ENCODE results near the gene CHM. TPM values are rescaled to one million over a fixed set of nuclear protein-coding genes. Genes with fewer than 3 reads are reported as not detected.
"Not testable (repeated sequence)": the region's sequence is repeated elsewhere in the genome, so short reads cannot be mapped to it uniquely, and the experiment has no call there.

CHM gene
- total RNA-seq, 2 donors from 2014 or later: 8.7 to 13.0 TPM

DNA sequence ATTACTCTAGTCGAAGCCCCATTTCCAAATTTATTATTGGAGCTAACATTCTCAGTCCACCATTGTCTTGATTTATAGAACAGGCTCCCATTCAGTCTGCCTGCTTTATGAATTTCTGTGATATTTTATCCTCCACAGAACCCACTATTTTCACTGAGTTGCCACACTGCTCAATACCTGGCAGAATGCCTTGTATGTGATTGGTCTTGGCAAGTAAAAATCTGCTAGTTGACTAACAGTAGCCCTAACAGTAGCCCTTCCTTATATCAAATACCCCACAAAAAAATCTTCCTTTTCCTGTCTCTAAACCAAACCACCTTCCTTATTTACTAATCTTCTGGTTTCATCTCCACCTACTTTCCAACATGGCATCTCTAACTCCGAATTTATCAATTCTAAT is 82.6 kb downstream of the CHM start:
- Histone ChIP-seq H3K36me3 (no peaks in the 10 kb centered on the region), H3K4me3 (no peak overlapping the region), H3K9me3 (no peaks in the 10 kb centered on the region), H3K27ac (no peak overlapping the region), H3K27me3 (no peaks in the 10 kb centered on the region), H3K4me1 (no peaks in the 10 kb centered on the region)
- DNase-seq (ENCODE audit: low spot score): no peak
- no peak for TF ChIP-seq CTCF (IDR thresholded peaks at IDR 0.05)

DNA sequence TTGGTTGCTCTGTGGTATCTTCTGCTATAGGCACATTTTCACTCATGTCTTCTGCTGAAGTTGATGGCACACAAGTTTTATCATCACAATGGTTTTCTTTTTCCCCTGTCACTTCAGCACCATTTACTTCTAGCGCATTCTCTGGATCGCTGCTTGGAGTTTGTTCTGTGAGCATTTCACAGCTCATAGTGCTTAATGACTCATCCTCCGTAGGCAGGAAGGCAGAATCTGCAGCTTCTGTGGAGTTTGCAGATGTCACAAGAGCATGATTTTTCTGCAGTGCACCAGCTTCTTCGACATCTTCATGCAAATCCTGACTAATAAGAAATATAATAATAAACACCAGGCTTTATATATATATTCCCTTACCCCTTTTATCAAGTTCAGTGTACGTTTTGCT is 83.6 kb downstream of the CHM start:
- H3K27ac ChIP-seq: no peak overlapping the region
- no peaks in the 10 kb centered on the region for H3K27me3 ChIP-seq
- no peak for DNase-seq (ENCODE audit: low spot score)
- no peaks in the 10 kb centered on the region for H3K4me1 ChIP-seq
- no peak overlapping the region for H3K4me3 ChIP-seq
- H3K36me3 ChIP-seq: no peaks in the 10 kb centered on the region
- no peaks in the 10 kb centered on the region for H3K9me3 ChIP-seq
- TF ChIP-seq CTCF (IDR thresholded peaks at IDR 0.05): no peak

DNA sequence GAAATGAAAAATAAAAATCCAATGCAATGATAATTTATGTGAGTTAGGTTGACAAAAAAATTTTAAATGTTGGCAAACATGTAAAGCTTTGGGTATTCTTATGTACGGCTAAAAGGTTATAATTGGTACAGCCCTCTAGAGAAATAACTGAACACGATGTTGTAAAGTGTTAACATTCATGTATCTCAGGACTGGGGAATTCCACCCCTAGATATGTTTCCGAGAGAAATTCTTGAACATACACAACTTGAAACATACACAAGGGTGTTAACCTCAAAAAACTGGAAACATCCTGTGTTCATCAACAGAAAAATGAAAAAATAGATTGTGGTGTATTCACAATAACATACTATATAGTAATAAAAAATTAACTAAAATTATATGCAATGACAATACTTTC is 91.8 kb downstream of the CHM start:
- Histone ChIP-seq H3K27ac (no peak overlapping the region), H3K4me3 (no peak overlapping the region), H3K9me3 (peaks cover 0 to 14% of the 10 kb centered on the region in 2 donors), H3K4me1 (no peaks in the 10 kb centered on the region), H3K27me3 (no peaks in the 10 kb centered on the region), H3K36me3 (no peaks in the 10 kb centered on the region)
- no peak for TF ChIP-seq CTCF (IDR thresholded peaks at IDR 0.05)
- DNase-seq (ENCODE audit: low spot score): no peak

DNA sequence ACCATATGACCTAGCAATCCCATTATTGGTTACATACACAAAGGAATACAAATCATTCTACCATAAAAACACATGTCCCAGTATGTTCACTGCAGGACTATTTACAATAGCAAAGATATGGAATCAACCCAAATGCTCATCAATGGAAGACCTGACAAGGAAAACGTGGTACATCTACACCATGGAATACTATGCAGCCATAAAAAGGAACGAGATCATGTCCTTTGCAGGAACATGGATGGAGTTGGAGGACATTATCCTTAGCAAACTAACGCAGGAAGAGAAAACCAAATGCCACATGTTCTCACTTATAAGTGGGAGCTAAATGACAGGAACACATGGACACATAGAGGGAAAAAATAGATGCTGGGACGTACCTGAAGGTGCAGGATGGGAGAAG is 102.6 kb downstream of the CHM start:
- peaks cover 0 to 18% of the 10 kb centered on the region in 2 donors for H3K9me3 ChIP-seq
- H3K27me3 ChIP-seq; DNase-seq (ENCODE audit: low spot score); H3K4me3 ChIP-seq; H3K4me1 ChIP-seq; H3K27ac ChIP-seq: not testable (repeated sequence)
- H3K36me3 ChIP-seq: peaks cover 17% of the 10 kb centered on the region

GRCh38 chrX:85941275-85941674 is 106.1 kb downstream of the CHM start:
- no peaks in the 10 kb centered on the region for H3K27me3 ChIP-seq

DNA sequence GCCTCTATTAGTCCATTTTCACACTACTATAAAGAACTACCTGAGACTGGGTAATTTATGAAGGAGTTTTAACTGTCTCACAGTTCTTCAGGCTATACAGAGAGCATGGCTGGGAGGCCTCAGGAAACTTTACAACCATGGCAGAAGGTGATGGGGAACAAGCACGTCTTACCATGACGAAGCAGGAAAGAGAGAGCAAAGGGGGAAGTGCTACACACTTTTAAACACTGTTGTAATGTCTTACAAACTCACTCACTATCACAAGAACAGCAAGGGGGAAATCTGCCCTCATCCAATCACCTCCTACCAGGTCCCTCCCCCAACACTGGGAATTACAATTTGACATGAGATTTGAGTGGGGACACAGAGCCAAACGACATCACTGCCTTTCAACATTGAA is 107.4 kb downstream of the CHM start:
- not testable (repeated sequence) for H3K4me1 ChIP-seq; H3K4me3 ChIP-seq; DNase-seq (ENCODE audit: low spot score); H3K9me3 ChIP-seq; H3K27ac ChIP-seq; H3K36me3 ChIP-seq; H3K27me3 ChIP-seq

More at GRCh38 chrX:85941275-85941674, 106.1 kb downstream of the CHM start:
- Histone ChIP-seq H3K4me3 (no peak overlapping the region), H3K4me1 (no peaks in the 10 kb centered on the region), H3K27ac (no peak overlapping the region), H3K9me3 (peaks cover 0 to 11% of the 10 kb centered on the region in 2 donors), H3K36me3 (peaks cover 6% of the 10 kb centered on the region)
- TF ChIP-seq CTCF (IDR thresholded peaks at IDR 0.05): no peak
- no peak for DNase-seq (ENCODE audit: low spot score)

DNA sequence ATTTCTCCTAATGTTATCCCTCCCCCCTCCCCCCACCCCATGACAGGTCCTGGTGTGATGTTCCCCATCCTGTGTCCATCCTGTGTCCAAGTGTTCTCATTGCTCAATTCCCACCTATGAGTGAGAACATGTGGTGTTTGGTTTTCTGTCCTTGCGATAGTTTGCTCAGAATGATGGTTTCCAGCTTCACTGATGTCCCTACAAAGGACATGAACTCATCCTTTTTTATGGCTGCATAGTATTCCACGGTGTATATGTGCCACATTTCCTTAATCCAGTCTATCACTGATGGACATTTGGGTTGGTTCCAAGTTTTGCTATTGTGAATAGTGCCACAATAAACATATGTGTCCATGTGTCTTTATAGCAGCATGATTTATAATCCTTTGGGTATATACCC is 113.0 kb downstream of the CHM start:
- not testable (repeated sequence) for H3K36me3 ChIP-seq; DNase-seq (ENCODE audit: low spot score); H3K9me3 ChIP-seq; H3K27ac ChIP-seq; H3K4me1 ChIP-seq; H3K4me3 ChIP-seq; H3K27me3 ChIP-seq

Data from right atrium auricular region (tissue), 2 donors.